ENCODE results near the gene ONECUT3.

Gene ONECUT3

GRCh38 chr19:1826557-1827521, 73.5 kb downstream of the ONECUT3 start:
- Mint-ChIP-seq H3K36me3 (ENCODE audit: low read depth) (peaks cover 8% of the 10 kb centered on the region), H3K4me3 (no peak overlapping the region), H3K4me1 (no peaks in the 10 kb centered on the region), H3K27ac (no peak overlapping the region), H3K27me3 (no peaks in the 10 kb centered on the region), H3K9me3 (no peaks in the 10 kb centered on the region)
- ATAC-seq (no peak), DNase-seq (no peak)

- H3K4me3 Mint-ChIP-seq, result no peak overlapping the region
- ATAC-seq (peak; percentile 3), DNase-seq (no peak)
- no peaks in the 10 kb centered on the region for H3K9me3 Mint-ChIP-seq
- H3K4me1 Mint-ChIP-seq, result no peaks in the 10 kb centered on the region
- no peaks in the 10 kb centered on the region for H3K27me3 Mint-ChIP-seq
- no peak overlapping the region for H3K27ac Mint-ChIP-seq
- H3K36me3 Mint-ChIP-seq (ENCODE audit: low read depth), result peaks cover 5% of the 10 kb centered on the region
Observed at GRCh38 chr19:1827566-1828278, 74.4 kb downstream of the ONECUT3 start.

GRCh38 chr19:1828279-1829238, 75.3 kb downstream of the ONECUT3 start:
- ATAC-seq (no peak), DNase-seq (no peak)
- Mint-ChIP-seq H3K27ac (no peak overlapping the region), H3K4me3 (no peak overlapping the region), H3K27me3 (no peaks in the 10 kb centered on the region), H3K4me1 (no peaks in the 10 kb centered on the region), H3K36me3 (ENCODE audit: low read depth) (peaks cover 5% of the 10 kb centered on the region), H3K9me3 (no peaks in the 10 kb centered on the region)

GRCh38 chr19:1829958-1830357, 76.7 kb downstream of the ONECUT3 start:
- no peak for ATAC-seq
- no peaks in the 10 kb centered on the region for H3K27me3 Mint-ChIP-seq
- H3K27ac Mint-ChIP-seq, result no peak overlapping the region
- H3K36me3 Mint-ChIP-seq (ENCODE audit: low read depth), result peaks cover 2% of the 10 kb centered on the region
- no peak for DNase-seq
- no peaks in the 10 kb centered on the region for H3K9me3 Mint-ChIP-seq
- H3K4me1 Mint-ChIP-seq, result no peaks in the 10 kb centered on the region
- H3K4me3 Mint-ChIP-seq, result no peak overlapping the region

- peaks cover 2% of the 10 kb centered on the region for H3K36me3 Mint-ChIP-seq (ENCODE audit: low read depth)
- H3K9me3 Mint-ChIP-seq, result no peaks in the 10 kb centered on the region
- no peak overlapping the region for H3K4me3 Mint-ChIP-seq
- DNase-seq (no peak), ATAC-seq (no peak)
- H3K27me3 Mint-ChIP-seq, result no peaks in the 10 kb centered on the region
- H3K4me1 Mint-ChIP-seq, result no peaks in the 10 kb centered on the region
- H3K27ac Mint-ChIP-seq, result no peak overlapping the region
Observed at GRCh38 chr19:1830568-1830967, 77.3 kb downstream of the ONECUT3 start.

Data from activated naive CD8-positive, alpha-beta T cell treated with anti-CD3 and anti-CD28 coated beads, Interleukin-2, amount 50 U/mL, for 24 hours (primary cell).